HEK293T (cell line): ENCODE results near the gene THRB.

Experiments
- ARNT ChIP-seq: fragments of 450-650 bp; IDR thresholded peaks from 2 replicates; pipeline ENCODE4 v1.6.1; 2017; ENCODE audit warnings: mild to moderate bottlenecking
- BHLHE40 ChIP-seq: fragments of 450-650 bp; IDR thresholded peaks from 2 replicates; pipeline ENCODE4 v1.6.1; 2016; ENCODE audit warnings: mild to moderate bottlenecking, moderate library complexity, borderline replicate concordance
- CTBP1 ChIP-seq: fragments of 450-650 bp; IDR thresholded peaks from 2 replicates; pipeline ENCODE4 v1.6.1; 2016; ENCODE audit warnings: borderline replicate concordance
- ELF4 ChIP-seq: fragments of 450-650 bp; IDR thresholded peaks from 2 replicates; pipeline ENCODE4 v1.6.1; 2017; ENCODE audit warnings: antibody characterized with exemption
- FOXA1 ChIP-seq: fragments of 450-650 bp; IDR thresholded peaks from 2 replicates; pipeline ENCODE4 v1.6.1; 2016; ENCODE audit warnings: mild to moderate bottlenecking
- FOXM1 ChIP-seq: fragments of 450-650 bp; IDR thresholded peaks from 2 replicates; pipeline ENCODE4 v1.6.1; 2017; ENCODE audit warnings: mild to moderate bottlenecking, borderline replicate concordance
- HDGF ChIP-seq: fragments of 450-650 bp; IDR thresholded peaks from 2 replicates; pipeline ENCODE4 v1.6.1; 2017; ENCODE audit warnings: antibody characterized with exemption, borderline replicate concordance
- L3MBTL2 ChIP-seq: fragments of 450-650 bp; conservative IDR thresholded peaks from 2 replicates; pipeline ENCODE4 v1.6.1; 2016; ENCODE audit warnings: mild to moderate bottlenecking
- LEF1 ChIP-seq: fragments of 450-650 bp; IDR thresholded peaks from 2 replicates; pipeline ENCODE4 v1.6.1; 2017; ENCODE audit warnings: mild to moderate bottlenecking, borderline replicate concordance
- PKNOX1 ChIP-seq: fragments of 450-650 bp; IDR thresholded peaks from 2 replicates; pipeline ENCODE4 v1.6.1; 2016
- SP1 ChIP-seq: fragments of 450-650 bp; IDR thresholded peaks from 2 replicates; pipeline ENCODE4 v1.6.1; 2017
- SUZ12 ChIP-seq: fragments of 450-650 bp; IDR thresholded peaks from 2 replicates; pipeline ENCODE4 v1.6.1; 2016; ENCODE audit warnings: mild to moderate bottlenecking
- TARDBP ChIP-seq: fragments of 450-650 bp; IDR thresholded peaks from 2 replicates; pipeline ENCODE4 v1.6.1; 2016
- ZNF384 ChIP-seq: fragments of 450-650 bp; IDR thresholded peaks from 2 replicates; pipeline ENCODE4 v1.6.1; 2016

- no peak for TF ChIP-seq SP1
- TF ChIP-seq FOXA1, result no peak
- no peak for TF ChIP-seq ELF4
- no peak for TF ChIP-seq ARNT
- no peak for TF ChIP-seq SUZ12
- TF ChIP-seq CTBP1, result no peak
- no peak for TF ChIP-seq HDGF
- no peak for TF ChIP-seq ZNF384
- TF ChIP-seq PKNOX1, result no peak
- no peak for TF ChIP-seq TARDBP
- no peak for TF ChIP-seq L3MBTL2
- no peak for TF ChIP-seq FOXM1
- no peak for TF ChIP-seq BHLHE40
- no peak for TF ChIP-seq LEF1
These were observed 177.7 kb downstream of the THRB start for GRCh38 chr3:24316887-24317383.
